Stimulated activated CD8-positive, alpha-beta memory T cell treated with anti-CD3 and anti-CD28 coated beads, Interleukin-4, amount 100 ng/mL, for 4 hours (primary cell): Measurements from ENCODE around the gene TNFRSF19.

Experiments
- DNase-seq, 2 donors: peaks; one replicate each; pipeline ENCODE4 v3.0.0-alpha.2; 2020; ENCODE audit warnings: low read depth in 2 of 2, low spot score in 1 of 2

TNFRSF19 gene

GRCh38 chr13:23627410-23627809, 57.2 kb downstream of the TNFRSF19 start:
- no peak for DNase-seq

GRCh38 chr13:23628250-23628649, 58.0 kb downstream of the TNFRSF19 start:
- no peak for DNase-seq

- no peak for DNase-seq
Measured at GRCh38 chr13:23628765-23629565, 58.8 kb downstream of the TNFRSF19 start.

DNA sequence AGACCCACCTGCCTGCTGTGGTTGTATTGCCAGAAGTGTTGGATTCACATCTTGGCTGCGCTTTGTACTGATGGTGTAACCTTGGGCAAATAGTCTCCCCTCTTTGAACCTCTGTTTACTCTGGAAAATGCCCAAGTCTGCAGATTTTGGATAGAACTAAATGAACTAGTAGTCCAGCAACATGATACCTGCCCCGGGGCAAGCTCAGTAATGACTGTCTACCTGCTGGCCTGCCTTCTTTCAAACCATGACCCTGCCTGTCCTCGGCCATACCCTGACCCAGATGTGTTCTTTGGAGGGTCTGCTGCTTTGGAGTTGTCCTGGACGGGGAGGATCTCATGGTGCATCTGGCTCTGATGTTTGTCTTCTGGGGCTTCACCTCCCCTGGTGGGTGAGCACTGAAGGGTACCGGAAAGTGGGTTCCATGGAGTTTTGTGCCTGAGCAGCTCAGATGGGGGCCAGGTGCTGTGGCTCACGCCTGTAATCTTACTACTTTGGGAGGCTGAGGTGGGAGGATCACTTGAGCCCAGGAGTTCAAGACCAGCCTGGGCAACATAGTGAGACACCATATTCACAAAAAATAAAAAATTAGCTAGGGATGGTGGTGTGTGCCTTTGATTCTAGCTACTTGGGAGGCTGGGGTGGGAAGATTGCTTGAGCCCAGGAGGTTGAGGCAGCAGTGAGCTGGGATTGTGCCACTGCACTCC, 59.5 kb downstream of the TNFRSF19 start:
- no peak for DNase-seq

DNA sequence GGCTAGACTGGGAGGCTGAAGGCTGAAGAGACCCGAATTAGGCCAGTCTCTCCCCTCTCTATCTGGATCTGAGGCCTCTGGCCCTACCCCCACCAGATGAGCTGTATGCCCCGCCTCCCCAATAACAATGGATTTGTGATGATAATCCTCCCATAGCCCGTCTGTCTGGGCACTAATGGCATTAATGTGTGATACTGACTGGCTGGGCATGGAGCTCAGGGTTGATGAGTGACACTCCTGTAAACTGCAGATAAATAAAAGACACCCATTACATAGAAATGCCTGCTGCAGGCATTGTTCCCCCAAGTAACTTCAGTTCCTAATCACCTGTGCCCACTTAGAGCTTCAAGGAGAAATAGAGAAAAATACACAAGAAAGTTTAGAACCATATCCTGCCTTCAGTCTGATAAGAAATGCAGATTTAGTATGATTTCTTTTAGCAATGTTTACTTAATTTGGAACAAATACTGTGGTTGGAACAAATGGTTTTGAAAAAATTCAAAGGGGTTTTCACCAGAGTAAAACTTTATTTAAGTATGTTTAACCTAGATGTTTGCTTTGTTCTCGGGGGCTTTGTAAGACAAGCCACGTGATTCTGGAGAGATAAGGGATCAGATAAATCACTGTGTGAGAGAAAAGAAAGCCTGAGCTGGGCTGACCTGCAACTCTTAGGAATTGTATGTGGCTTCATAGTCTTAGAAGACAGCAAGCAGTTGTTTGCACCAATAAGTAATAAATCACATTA, 60.3 kb downstream of the TNFRSF19 start:
- no peak for DNase-seq

DNA sequence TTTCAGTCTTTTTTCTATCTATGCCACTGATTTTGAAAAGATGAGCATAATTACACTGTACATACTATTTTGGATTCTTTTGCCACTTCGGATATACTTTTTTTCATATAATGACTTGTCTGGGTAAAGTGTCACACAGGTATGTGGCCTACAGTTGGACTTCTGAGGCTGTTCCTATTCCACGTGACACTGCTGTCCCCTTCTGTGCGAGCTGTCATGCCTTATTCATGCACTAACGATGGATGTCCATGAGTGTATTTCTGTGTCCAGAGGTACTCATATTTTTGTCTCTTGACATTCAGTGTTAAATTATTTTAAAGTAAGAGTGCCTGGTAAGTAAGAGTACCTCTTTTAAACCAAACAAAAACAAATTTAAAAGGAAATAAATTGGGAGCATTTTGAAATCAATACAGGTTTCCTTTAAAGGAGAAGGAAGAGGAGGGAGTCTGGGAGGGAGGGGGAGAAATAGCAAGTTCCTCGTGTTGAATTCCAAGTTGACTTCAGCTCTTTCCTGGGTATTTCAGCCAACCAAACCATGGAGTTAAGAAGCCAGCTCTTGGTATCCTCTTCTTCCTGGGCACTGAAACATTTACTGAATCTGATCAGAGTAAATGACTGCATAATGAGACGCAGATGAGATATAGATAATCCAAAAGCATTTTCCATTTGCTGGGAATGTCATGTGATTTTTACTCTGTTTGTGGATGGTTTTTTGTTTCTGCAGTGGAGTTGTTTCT, 61.3 kb downstream of the TNFRSF19 start:
- no peak for DNase-seq

- no peak for DNase-seq
Measured at GRCh38 chr13:23632048-23632582, 61.9 kb downstream of the TNFRSF19 start.

DNA sequence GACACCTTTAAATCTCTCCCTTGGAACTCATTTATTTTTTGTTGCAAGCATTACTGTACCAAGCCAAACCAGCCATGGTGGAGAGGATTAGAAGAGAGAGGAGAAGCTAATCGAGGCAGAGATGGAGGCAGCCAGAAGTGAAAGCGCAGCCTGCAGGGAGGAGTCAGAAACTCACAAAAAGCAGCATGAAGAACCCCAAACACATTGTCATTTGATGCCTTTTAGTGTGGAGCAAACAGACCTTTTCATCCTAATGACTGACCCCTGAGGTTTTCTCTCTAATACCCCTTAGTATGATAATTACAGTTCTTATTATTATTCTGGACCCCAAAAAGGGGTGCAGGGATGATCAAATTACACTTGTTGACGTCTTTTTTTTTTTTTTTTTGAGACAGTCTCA, 62.5 kb downstream of the TNFRSF19 start:
- no peak for DNase-seq

DNA sequence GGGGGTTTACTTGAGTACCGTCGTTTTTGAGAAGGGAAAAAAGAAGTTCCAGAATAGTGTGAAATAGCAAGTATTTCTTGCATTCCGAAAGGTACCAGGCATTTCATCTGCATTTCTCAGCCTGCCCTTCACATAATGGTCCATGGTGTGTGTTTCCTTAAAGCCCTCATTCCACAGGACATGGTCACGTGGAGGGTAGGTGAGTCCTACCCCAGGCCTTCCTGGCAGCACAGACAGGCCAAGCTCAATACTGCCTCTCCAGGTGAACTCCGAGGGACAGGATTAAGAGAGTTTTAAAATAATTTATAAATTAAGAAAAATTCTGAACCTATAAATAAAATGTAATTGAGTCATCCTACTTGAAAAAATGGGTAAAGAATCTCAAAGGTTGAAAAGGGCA, 64.7 kb downstream of the TNFRSF19 start:
- no peak for DNase-seq

DNA sequence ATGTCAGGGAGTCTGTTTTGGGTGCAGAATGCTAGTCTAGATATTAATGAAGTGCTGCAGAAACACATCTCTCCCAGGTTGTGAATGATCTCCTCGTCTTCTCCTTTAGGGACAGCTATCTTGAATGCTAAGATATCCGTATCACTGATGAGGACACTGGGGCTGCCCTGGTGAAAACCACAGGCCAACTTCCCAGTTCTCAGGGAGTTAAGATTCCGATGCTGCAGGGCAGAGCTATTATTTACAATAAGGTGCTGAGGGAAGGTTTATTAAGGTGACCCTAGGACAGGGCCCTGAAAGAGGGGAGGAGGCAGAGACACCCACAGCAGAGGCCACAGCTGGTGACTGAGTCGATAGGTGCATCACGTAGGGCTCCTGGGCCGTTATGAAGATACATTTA, 66.1 kb downstream of the TNFRSF19 start:
- DNase-seq = no peak

- DNase-seq = no peak
Measured at GRCh38 chr13:23637829-23638228, 67.6 kb downstream of the TNFRSF19 start.

DNA sequence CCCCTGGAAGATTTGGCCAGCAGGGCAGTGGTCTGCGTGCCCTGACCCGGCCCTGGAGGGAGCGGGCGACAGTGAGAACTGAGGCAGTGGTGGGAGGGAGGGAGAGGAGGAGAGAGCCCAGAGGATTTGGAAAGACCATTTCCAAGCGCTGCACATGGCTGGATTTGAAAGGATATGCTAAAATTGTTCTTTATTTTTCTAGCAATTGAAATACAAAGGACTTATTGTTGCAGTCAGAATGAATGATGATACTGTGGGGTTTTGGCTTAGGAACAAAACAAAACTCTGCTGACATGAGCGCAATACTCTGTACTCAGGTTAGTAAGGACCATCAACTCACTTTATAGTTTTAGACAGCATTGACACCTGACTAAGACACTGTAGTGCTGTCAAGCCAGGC, 69.5 kb downstream of the TNFRSF19 start:
- no peak for DNase-seq

DNA sequence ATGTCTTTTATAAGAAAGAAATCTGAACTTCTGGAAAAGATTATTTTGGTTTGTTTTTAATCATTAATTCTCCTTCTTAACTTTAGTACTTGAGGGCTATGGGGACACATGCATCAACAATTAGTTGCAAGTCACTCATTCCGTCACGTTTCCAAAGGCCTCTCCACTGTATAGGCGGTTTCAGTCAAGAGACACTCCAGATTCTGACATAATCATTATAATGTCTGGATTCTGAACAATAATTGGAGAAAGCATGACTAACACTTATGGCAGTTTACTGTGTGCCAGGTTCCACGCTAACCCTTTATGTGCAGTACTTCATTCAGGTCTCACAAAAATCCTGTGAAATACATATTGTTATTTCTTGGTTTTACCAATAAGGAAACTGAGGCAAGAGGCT, 71.9 kb downstream of the TNFRSF19 start:
- no peak for DNase-seq

- no peak for DNase-seq
Measured at GRCh38 chr13:23643338-23644125, 73.3 kb downstream of the TNFRSF19 start.

- DNase-seq = no peak
Measured at GRCh38 chr13:23644126-23644419, 73.9 kb downstream of the TNFRSF19 start.

DNA sequence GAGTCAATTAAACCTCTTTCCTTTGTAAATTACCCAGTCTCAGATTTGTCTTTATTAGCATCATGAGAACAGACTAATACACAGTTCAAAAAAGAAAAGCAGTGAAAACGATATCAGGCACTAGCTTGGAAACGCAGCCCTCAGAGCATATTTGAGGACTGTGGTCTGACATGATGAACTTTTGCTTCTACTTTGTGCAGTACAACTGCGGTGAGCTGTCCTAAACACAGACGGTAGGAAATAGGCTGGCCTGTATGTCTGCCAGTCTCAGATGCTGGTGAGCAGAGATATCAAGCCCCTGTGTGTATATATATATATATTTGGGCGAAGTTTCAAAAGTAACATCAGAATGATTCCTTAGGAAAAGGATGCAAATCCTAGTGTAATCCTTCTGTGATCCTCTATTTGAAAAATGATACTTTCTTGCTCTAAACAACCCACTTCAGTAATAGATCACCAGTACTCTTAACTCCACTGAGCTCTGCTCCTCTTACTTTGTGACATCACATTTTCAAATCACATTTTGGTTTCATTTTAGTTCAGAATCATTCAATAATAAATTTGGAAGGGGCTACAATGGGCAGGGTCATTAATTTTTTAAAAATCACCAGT, 74.4 kb downstream of the TNFRSF19 start:
- no peak for DNase-seq

GRCh38 chr13:23645851-23646250, 75.6 kb downstream of the TNFRSF19 start:
- DNase-seq = no peak

GRCh38 chr13:23651439-23651838, 81.2 kb downstream of the TNFRSF19 start:
- DNase-seq = no peak

DNA sequence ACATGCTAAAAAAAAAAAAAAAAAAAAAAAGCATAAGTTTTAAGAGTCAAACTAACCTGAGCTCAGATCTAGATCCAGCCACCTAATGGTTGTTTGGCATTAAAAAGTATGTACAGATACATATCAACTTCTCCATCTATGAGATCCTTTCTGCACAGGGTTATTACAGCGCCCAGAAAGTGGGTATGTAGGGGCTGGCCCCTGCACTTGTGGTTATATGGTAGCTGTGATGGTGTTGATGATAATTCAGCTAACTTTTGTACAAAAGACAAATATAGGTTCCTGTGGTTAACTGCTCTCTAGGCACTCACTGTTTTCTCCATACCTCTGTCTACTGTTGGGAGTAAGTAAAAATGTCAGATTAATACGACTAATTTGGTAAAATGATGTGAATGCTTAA, 81.7 kb downstream of the TNFRSF19 start:
- DNase-seq = no peak
